HFFc6 (cell line): ENCODE data around the gene CACNB4. TPM values are rescaled to one million over a fixed set of nuclear protein-coding genes. Genes with fewer than 3 reads are reported as not detected.
A peak's percentile ranks its signal among the peaks of the same experiment; 100 is the strongest.

ENCODE experiments used
- DNase-seq: peaks from one replicate; pipeline ENCODE4 v3.0.0-alpha.2; 2018
- H3K27ac Mint-ChIP-seq: 2 replicates; pipeline ENCODE4 v1.8.0; 2020; ENCODE audit warnings: mild to moderate bottlenecking, mixed read lengths
- H3K27me3 Mint-ChIP-seq: 2 replicates; pipeline ENCODE4 v1.8.0; 2021; ENCODE audit warnings: mild to moderate bottlenecking, moderate library complexity, mixed read lengths; ENCODE audit not compliant: insufficient read depth
- H3K36me3 Mint-ChIP-seq: 2 replicates; pipeline ENCODE4 v1.8.0; 2021; ENCODE audit warnings: low read depth, mixed read lengths
- H3K4me1 Mint-ChIP-seq: 2 replicates; pipeline ENCODE4 v1.8.0; 2020; ENCODE audit warnings: low read depth, mixed read lengths
- H3K4me3 Mint-ChIP-seq: 2 replicates; pipeline ENCODE4 v1.8.0; 2020; ENCODE audit warnings: mild to moderate bottlenecking, moderate library complexity, mixed read lengths
- H3K9me3 Mint-ChIP-seq: 2 replicates; pipeline ENCODE4 v1.8.0; 2020; ENCODE audit warnings: mild to moderate bottlenecking, mixed read lengths
- total RNA-seq, 6 experiments: library from RNA; stranded (reverse); fragmentation: NEBNext Ultra II Directional; extraction: Animal tissue kit (Norgen Biotek cat#: 25700); gene quantifications; 2 replicates in 1 of 6; 3 replicates in 5 of 6; pipeline ENCODE4 v1.2.3, GENCODE V29; 2021
- TF ChIP-seq, protein P1 (sequence below): fragments of 200-600 bp; sonication (generic); IDR thresholded peaks from 2 replicates; pipeline ENCODE4 v1.5.0; 2021; ENCODE audit warnings: antibody characterized with exemption, mild to moderate bottlenecking

Gene CACNB4
- total RNA-seq, 6 experiments from 2014 or later, result 0.05 to 0.23 (median 0.21) TPM; not detected in 3

- peaks cover 70% of the 10 kb centered on the region for H3K27me3 Mint-ChIP-seq
- H3K4me3 Mint-ChIP-seq, result no peak overlapping the region
- no peak for DNase-seq
- H3K9me3 Mint-ChIP-seq, result no peaks in the 10 kb centered on the region
- H3K4me1 Mint-ChIP-seq, result no peaks in the 10 kb centered on the region
- TF ChIP-seq, protein P1, sequence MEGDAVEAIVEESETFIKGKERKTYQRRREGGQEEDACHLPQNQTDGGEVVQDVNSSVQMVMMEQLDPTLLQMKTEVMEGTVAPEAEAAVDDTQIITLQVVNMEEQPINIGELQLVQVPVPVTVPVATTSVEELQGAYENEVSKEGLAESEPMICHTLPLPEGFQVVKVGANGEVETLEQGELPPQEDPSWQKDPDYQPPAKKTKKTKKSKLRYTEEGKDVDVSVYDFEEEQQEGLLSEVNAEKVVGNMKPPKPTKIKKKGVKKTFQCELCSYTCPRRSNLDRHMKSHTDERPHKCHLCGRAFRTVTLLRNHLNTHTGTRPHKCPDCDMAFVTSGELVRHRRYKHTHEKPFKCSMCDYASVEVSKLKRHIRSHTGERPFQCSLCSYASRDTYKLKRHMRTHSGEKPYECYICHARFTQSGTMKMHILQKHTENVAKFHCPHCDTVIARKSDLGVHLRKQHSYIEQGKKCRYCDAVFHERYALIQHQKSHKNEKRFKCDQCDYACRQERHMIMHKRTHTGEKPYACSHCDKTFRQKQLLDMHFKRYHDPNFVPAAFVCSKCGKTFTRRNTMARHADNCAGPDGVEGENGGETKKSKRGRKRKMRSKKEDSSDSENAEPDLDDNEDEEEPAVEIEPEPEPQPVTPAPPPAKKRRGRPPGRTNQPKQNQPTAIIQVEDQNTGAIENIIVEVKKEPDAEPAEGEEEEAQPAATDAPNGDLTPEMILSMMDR, result peak; percentile 69
- H3K36me3 Mint-ChIP-seq, result no peaks in the 10 kb centered on the region
- no peak overlapping the region for H3K27ac Mint-ChIP-seq
Observed at GRCh38 chr2:152047824-152048471, 50.9 kb downstream of the CACNB4 start.

GRCh38 chr2:152046940-152047339 is 51.9 kb downstream of the CACNB4 start:
- DNase-seq, result no peak
- peaks cover 65% of the 10 kb centered on the region for H3K27me3 Mint-ChIP-seq
- no peaks in the 10 kb centered on the region for H3K9me3 Mint-ChIP-seq
- H3K36me3 Mint-ChIP-seq, result no peaks in the 10 kb centered on the region
- TF ChIP-seq, protein P1, result no peak
- H3K4me3 Mint-ChIP-seq, result no peak overlapping the region
- no peaks in the 10 kb centered on the region for H3K4me1 Mint-ChIP-seq
- H3K27ac Mint-ChIP-seq, result no peak overlapping the region

DNA sequence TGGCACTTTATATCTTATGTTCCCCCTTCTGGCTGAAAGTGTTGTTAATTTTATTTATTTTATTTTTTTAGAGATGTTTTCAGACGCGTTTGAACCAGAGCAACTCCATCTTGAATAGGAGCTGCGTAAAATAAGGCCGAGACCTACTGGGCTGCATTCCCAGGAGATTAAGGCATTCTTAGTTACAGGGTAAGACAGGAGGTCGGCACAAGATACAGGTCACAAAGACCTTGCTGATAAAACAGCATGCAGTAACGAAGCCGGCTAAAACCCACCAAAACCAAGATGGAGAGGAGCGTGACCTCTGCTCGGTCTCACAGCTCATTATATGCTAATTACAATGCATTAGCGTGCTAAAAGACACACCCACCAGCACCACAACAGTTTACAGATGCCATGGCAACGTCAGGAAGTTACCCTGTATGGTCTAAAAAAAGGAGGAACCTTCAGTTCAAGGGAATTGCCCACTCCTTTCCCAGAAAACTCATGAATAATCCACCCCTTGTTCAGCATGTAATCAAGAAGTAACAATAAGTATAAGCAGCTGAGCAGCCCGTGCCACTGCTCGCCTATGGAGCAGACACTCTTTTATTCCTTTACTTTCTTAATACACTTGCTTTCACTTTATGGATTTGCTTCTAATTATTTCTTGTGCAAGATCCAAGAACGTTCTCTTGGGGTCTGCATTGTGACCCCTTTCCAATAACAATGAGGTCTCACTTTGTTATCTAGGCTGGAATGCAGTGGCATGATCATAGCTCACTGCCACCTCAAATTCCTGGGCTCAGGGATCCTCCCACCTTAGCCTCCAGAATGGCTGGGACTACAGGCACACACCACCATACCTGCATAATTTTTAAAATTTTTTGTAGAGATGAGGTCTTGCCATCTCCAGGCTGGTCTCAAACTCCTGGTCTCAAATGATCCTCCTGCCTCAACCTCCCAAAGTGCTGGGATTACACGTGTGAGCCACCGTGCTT is 55.9 kb downstream of the CACNB4 start:
- H3K36me3 Mint-ChIP-seq, result no peaks in the 10 kb centered on the region
- H3K27ac Mint-ChIP-seq, result no peak overlapping the region
- H3K4me3 Mint-ChIP-seq, result no peak overlapping the region
- H3K27me3 Mint-ChIP-seq, result peaks cover 35% of the 10 kb centered on the region
- TF ChIP-seq, protein P1, result no peak; the same call in 1 of the 2 replicates
- no peaks in the 10 kb centered on the region for H3K4me1 Mint-ChIP-seq
- no peak for DNase-seq
- no peaks in the 10 kb centered on the region for H3K9me3 Mint-ChIP-seq

GRCh38 chr2:152038441-152038958 is 60.3 kb downstream of the CACNB4 start:
- no peak overlapping the region for H3K4me3 Mint-ChIP-seq
- H3K27ac Mint-ChIP-seq, result no peak overlapping the region
- DNase-seq, result no peak

DNA sequence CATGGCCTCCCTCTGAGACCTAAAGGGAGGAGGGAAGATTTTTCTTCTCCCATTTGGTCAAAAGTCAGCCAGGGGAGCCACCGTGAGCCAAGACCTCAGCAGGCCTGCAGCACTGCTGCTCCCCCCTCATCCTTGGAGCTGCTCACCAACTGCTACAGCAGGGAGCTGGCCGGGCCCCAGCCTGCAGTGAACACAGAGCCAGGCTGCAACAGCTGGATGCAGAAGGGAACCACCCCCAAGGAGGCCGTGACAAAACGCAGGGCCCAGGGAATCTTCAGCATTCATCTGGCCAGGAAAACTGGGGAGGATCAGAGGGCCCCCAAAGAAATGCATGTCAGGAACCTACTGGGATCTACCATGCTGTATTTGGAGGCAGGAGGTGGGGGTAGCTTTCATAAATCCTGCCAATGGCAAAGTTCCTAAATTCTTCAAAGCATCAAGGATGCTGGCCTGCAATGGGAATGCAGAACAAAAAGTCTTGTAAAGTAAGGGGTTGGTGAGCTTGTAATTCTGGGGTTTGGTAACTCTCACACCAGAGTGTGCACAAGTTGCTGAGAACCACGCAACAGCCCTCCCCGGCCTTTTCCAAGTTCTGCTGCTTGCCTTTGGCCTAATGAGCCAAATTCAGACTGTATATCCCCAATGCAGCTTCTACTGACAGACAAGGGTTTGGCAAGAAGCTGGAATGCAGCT is 61.0 kb downstream of the CACNB4 start:
- H3K27me3 Mint-ChIP-seq, result peaks cover 18% of the 10 kb centered on the region
- TF ChIP-seq, protein P1, result no peak
- no peaks in the 10 kb centered on the region for H3K9me3 Mint-ChIP-seq
- no peak overlapping the region for H3K4me3 Mint-ChIP-seq
- H3K4me1 Mint-ChIP-seq, result no peaks in the 10 kb centered on the region
- no peaks in the 10 kb centered on the region for H3K36me3 Mint-ChIP-seq
- no peak for DNase-seq
- H3K27ac Mint-ChIP-seq, result no peak overlapping the region

More at GRCh38 chr2:152038441-152038958, 60.3 kb downstream of the CACNB4 start:
- TF ChIP-seq, protein P1, result no peak
- Mint-ChIP-seq H3K27me3 (peaks cover 14% of the 10 kb centered on the region), H3K36me3 (no peaks in the 10 kb centered on the region), H3K4me1 (no peaks in the 10 kb centered on the region), H3K9me3 (no peaks in the 10 kb centered on the region)
